Brain pericyte (primary cell): Measurements from ENCODE around the gene DNAJC6.
"Not testable (repeated sequence)": the region's sequence is repeated elsewhere in the genome, so short reads cannot be mapped to it uniquely, and the experiment has no call there.

ENCODE experiments used
- DNase-seq: peaks from one replicate; pipeline ENCODE4 v3.0.0-alpha.2; 2012; ENCODE audit warnings: low read depth, low spot score

DNAJC6 gene

DNA sequence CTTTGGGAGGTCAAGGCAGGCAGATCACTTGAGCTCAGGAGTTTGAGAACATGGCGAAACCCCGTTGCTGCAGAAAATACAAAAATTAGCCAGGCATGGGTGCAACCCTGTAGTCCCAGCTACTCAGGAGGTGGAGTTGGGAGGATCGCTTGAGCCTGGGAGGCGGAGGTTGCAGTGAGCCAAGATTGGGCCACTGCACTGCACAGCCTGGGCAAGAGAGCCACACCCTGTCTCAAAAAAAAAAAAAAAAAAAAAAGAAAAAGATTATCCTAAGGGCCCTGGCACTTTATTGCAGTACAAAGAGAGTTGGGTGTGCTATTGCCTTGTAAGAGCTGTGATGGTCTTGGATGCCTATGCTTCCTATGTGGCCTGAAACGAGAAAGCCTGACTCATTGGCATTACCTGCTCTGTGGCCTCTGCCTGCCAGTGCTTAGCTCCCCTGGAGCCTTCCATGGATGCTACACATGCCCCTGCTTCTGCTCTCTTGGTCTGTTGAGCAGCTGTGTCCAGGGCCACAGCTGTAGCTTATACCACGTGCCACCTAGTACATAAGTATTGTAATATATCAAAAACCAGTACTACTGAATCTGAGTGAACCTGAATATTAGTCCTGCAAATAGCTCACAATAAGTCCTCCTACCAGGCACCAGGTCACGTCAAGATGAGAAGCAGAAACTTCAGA, 45.8 kb downstream of the DNAJC6 start:
- no peak for DNase-seq

DNA sequence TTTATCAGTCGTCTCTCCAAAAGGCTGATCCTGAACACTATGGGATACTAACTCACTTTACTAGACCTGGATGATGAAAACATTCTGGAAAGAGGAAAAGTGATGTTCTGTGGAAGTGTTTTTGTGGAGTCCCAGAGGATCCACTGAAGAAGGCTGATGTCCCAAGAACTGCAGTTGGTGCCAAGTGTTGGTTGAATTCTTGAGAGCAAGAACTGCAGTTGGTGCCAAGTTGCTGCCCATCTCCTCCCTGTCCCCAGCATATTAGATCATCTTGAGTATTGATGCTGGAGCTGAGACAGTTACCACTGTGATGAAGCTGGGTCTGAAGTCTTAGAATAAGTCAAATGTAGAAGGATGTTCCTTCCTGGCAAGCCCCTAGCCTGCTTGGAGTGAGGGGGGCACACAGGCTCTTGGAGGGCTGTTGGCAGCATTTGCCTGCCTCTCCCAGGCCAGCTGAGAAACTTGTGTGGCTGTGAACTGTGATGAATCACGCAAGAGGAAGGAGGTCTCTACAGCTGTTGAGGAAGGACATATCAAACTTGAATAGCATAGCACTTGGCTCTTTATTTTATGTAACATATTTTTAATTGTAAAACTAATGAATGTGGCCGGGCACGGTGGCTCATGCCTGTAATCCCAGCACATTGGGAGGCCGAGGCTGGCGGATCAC, 48.1 kb downstream of the DNAJC6 start:
- DNase-seq = no peak

DNA sequence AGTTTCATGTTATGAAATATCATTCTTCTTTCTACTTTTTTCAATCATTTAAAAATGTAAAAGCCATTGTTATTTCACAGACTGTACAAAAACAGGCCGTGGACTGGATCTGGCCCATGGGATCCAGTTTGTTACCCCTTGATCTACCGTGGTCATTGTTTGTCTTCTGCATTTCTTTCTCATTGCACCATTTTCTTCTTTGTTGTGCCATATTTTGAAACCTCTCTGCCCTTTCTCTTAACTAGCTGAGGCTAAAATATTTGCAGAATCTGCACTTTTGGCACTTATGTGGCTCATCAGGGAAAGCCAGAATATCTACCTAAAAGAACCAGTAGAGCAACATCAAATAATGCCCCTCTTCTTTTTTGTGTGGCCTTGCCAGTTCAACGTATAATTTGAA, 50.5 kb downstream of the DNAJC6 start:
- no peak for DNase-seq

DNA sequence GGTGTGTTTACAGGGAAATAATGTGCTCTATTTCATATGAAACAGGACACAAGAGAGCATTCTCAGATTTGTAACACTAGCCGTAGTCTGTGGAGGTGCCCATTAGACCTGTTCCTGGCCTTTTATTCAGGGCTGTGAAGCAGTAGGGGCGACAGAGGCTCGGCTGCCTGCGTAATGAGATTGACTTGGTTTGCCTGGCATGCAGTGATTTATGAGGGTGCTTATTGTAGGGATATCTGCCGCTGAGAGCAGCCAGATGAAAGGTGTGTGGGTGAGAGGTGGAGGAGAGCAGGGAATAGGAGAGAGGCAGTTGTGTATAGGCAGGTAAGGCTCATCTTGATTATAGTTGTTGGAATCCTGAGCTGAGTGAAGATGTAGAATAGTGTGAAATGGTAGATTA, 51.3 kb downstream of the DNAJC6 start:
- DNase-seq = no peak

DNA sequence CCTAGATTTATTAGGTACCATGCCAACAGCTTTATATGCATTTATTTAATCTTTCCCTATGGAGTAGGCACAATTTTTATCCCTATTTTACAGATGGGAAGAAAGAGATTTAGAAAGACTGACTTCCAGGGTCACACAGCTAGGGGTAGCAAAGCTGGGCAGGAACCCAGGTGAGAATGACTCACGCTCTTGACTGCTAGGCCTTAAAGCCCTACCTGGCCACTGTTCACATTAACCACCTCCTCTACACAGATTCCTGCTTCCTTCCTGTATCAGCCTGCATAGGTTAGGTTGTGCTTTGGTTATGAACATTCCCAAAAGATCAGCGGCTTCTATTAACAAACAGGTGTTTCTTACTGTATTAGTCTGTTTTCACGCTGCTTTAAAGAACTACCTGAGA, 53.2 kb downstream of the DNAJC6 start:
- DNase-seq = no peak

DNA sequence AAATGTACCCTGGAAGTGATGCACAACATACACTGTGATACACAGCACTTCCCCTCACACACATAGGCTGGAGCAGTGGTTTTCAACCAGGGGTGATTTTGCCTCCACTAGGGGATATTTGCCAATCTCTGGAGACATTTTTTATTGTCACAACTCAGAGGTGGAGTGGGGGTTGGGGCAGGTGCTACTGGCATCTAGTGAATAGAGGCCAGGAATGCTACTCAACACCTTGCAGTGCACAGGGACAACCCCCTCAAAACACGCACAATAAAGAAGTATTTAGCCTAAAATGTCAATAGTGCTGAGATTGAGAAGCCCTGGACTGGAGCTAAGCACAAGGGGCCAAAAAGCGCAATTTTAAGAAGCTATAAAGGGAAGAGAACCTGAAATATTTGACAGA, 54.1 kb downstream of the DNAJC6 start:
- DNase-seq = no peak

DNA sequence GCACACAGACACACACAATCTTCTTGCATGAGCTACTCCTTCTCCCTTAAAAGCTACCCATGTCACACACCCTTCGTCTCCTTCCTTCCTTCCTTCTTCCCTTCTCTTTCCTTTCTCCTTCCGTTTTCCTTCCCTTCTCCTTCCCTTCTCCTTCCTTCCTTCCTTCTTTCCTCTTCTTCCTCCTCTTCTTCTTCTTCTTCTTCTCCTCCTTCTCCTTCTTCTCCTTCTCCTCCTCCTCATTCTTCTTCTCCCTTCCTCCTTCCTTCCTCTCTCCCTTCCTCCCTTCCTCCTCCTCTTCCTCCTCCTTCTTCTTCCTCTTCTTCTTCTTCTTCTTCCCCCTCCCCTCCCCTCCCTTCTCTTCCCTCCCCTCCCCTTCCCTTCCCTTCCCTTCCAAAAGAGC, 59.1 kb downstream of the DNAJC6 start:
- no peak for DNase-seq

DNA sequence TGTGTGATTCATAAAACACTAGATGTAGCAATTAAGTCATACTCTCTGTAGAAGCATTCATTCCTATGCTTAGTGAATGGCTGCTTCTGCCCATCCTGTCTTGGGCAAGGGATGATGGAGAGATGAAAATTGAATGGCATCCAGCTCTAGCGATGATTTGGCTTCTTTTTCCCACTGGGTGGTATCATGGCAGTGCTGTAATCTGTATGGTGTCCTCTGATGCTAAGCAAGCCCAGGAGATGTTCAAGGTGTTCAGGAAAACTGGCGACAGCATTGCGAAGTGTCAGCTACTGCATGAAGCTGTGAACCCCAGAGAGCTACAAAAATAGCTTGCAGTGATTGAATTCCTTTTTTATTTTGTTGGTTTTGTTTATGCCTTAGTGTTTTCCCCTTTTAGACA, 62.2 kb downstream of the DNAJC6 start:
- DNase-seq = no peak

DNA sequence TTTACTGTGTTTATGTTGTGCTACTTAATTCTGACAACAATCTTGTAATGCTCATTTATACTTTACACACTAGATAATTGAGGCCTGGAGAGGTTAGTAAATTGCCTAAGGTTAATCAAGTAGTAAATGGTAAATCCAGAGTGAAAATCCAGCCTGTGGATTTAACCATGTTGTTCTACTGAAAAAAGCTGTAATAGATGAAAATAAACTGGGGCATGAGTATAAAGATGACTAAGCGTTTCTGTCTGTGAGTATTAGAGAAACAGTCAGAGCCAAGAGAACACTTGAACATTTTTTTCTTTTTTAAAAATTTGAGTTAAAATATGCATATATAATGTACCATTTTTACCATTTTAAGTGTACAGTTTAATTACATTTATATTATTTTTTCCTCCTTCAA, 63.2 kb downstream of the DNAJC6 start:
- DNase-seq = no peak

DNA sequence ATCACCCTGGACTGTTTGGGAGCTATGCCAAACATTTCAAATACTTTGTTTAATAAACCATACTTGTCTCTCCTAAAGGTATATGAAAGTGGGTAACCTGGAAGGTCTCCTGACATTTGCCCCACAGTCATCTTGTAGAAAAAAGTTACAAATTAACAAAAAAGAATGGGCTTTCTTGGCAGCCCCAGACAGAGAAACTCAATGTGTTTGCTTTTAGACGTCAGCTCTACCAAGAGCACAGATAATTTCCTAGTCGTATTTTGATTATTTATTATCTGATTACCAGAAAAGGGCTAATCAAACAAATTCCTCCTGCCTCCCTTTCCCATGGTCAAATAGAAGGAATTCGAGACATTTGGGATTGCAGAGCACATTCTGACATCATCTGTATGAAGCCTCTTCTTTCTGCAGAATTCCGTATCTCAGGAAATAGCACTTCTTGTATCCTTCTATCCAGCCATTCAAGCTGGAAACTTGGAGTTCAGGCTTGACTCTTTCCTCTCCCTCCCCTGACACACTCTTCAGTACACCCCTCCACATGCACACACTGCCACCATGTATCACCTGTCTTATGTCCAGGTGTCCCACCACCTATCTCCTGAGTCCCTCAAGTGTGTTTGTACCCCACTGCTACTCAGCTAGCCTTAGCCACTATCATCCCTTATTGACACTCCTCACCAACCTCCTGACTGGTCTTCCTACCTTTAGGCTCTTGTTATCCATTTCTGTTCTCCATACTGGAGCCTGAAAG, 68.3 kb downstream of the DNAJC6 start:
- no peak for DNase-seq

DNA sequence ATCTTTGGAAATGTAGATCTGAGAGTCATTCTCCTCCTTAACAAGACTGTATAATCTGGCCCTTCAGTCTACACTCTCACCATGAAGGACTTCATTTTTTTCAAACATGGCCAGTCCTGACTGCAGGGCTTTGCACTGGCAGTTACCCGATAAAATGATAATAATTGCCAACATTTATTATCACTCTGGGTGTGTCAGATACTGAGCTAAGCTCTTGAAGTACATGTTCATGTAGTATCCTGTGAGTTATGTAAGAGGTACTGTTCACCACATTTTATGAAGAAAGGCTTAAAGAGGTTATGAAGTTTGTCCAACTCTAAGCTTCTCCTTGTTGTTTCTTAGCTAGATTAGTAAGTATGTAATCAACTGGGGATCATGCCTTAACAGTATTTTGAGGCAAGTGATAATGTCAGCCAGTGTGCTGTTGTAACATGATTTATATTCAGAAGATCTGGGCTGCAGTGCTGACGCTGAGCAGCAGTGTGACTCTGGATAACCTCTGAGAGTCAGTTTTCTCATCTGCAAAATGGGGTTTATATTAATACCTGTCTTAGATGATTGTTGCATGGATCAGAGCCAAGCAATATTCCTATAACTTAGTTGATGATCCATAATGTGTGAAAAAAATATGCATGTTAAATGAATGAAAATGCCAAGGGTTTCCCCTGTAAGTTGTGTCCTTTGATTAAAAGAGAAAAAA, 69.1 kb downstream of the DNAJC6 start:
- DNase-seq = no peak

DNA sequence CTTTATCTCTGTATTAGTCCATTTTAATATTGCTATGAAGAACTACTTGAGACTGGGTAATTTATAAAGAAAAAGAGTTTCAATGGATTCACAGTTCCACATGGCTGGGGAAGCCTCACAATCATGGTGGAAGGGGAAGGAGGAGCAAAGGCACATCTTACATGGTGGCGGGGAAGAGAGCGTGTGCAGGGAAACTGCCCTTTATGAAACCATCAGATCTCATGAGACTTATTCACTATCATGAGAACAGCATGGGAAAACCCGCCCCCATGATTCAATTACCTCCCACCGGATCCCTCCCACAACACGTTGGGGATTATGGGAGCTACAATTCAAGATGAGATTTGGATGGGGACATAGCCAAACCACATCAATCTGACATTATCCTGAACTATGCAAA, 75.1 kb downstream of the DNAJC6 start:
- DNase-seq = not testable (repeated sequence)

DNA sequence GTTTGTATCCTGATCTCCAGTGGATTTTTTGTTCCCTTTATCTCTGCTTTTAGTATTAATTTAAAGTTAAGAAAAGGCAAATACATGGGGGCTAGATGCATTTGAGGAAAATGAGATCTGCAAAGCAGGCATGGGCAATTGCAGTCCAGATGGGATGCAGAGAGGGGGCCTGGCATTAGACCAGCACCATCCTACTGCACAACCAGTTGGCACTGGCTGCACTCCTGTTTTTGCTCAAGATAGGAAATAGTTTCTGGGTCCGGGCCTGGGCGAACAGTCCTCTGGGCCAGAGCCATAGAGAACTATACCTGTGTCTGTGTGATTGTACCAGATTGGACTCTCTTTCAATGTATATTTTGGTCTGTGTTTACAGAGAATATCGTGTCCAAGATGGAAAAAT, 77.1 kb downstream of the DNAJC6 start:
- no peak for DNase-seq

DNA sequence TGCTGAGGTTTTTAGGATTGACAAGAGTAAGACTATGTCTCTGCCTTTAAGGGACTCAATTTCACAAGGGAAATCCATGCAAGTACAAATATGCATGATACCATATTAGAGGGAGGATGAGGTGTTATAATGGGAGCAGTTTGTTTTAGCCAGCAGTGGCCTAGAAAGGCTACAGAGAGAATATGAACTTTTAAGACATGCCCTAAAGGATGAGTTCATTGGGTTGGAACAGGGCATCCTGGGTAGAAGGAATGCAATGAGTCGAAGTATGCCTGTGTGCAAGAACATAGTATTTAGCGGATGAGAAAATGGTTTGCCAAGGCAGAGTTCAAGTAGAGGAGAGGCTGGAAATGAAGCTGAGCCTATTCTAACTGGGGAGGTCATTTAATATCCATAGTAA, 78.5 kb downstream of the DNAJC6 start:
- no peak for DNase-seq

DNA sequence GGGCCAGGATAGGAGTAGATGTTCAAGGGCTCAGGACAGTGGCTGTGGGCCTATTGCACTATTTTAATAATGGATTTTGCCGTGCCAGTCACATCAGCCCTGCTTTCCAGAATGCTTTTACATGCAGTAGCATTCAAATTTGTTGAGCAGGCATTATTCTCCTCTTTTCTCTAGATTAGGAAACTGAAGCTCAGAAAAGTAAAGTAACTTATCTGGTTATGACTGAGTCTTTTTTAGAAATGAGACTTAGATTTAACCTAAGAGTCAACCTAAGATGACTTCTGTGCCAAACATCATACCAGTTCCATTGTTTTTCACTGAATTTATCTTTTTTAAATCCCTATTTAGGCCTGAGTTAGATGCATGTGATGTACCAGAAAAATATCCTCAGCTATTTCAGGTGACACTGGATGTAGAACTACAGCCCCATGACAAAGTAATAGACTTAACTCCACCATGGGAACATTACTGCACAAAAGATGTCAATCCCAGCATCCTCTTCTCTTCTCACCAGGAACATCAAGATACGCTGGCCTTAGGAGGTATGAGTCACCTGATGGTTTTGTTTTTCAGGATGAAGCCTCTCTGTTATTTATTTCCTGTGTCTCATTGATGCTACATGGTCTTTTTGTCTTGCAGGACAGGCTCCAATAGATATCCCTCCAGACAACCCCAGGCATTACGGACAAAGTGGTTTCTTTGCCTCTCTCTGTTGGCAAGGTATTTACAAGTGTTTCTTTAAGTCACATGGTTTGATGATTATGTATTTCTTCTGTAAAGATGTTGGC, 79.8 kb downstream of the DNAJC6 start:
- no peak for DNase-seq

DNA sequence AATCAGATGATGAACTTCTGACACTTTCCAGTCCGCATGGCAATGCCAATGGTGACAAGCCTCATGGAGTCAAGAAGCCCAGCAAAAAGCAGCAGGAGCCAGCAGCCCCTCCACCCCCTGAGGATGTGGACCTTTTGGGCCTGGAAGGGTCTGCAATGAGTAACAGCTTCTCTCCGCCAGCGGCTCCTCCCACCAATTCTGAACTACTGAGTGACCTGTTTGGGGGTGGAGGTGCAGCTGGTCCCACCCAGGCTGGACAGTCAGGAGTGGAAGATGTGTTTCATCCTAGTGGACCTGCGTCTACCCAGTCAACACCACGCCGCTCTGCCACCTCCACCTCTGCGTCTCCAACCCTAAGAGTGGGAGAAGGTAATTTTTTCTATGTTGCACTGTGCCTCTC, 83.2 kb downstream of the DNAJC6 start:
- DNase-seq = no peak

DNA sequence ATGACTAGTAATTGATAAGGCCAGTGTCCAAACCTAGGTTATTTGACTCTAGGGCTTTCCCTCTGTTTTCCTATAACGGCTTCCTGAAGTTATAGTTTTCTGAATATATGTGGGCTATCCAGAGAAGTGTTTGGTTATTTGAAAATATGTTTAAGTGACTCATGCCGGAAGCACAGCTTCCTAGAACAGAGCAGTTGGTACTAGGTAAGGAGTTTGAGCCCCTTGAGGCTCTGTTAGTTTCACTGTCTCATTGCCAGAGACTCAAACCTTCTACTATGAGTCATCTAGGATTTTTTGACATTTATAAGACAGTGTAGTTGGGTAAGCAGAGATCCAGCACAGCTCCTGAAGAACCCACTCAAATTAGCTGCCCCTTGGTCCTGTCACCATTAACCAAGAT, 84.0 kb downstream of the DNAJC6 start:
- DNase-seq = peak; percentile 6

DNA sequence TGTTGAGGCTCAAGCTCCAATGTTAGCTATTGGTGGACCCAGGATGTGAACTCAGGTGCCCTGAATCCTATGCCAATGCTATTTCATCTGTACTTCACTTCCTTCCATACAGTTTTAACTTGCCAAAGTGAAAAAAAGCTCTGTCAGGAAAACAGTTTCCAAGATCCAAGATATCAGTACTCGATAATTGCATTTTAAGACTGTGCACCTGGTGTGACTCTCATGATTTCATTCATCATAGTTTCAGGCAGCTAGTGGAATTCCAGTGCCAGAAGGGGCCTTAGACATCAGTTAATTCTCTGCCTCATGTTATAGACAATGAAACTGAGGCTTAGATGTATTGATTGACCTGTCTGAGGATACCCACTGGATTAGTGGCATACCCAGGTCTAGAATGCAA, 84.6 kb downstream of the DNAJC6 start:
- DNase-seq = no peak

DNA sequence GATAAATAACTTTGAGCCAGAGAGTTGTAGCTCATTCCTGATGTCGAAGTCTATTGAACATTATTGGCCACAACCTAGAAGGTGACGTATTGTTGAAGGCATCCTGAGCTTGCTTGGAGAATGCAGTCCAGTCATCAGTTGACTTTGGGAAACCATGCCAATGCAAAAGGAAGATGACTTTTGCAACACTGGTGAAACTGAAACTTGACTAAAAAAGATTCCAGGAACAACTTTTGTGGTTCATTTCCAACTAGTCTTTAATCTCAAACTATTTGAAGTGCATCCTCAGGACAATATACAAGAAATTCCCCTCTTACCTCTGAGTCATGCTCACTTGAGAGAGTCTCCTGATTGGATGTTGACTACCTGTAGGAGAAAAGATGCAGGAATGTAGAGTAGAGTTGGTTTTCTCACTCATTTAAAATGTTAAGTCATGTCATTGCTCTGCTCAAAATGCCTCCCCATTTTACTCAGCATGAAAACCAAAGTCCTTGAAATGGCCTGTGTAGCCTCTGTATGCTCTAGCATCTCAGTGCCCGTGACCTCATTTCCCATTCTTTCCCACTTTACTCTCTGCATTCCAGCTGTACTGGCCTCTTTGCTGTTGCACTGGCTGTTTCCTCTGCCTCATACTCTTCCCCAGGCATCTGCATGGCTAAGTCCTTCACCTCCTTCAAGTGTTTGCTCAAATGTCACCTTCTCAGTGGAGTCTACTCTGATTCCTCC, 86.7 kb downstream of the DNAJC6 start:
- no peak for DNase-seq

DNA sequence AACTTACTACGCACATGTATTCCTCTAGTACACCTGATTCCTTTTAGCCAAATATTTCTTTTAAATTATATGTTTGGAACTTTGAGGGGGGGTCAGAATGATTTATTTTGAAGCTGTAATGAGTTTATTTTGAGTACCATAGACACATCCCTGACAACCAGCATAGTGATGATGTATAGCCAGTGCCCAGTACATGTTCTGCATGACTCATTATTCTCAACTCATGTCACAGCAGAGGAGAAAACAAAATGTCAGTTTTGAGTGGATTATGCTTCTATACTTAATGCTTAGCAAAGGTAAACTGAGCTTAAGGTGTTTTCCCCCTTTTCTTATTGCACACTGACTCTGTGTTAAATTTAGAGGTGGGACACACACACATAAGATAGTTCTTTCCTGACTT, 88.7 kb downstream of the DNAJC6 start:
- DNase-seq = no peak

DNA sequence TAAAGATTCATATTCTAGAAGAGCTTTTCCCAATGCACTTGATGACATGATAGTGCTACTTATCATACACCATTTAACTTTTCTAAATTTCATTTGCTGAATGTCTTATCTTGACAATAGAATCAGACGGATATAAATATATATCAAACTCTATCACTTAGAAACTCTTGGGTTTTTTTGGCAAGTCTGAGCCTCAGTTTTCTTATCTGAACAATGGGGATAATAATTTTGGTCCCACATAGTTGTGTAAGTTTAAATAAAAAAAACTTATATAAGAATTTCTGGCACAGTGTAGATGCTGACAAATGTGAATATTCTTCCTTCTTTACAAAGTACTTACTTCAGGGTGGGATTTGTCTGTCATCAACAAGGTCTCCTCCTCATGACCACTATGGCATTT, 89.7 kb downstream of the DNAJC6 start:
- no peak for DNase-seq
